Activated T-cell treated with anti-CD3 and anti-CD28 coated beads for 48 hours (primary cell): ENCODE data around the gene RAB25.

ENCODE experiments used
- DNase-seq: peaks from one replicate; pipeline ENCODE4 v3.0.0-alpha.2; 2020; ENCODE audit warnings: low read depth

The RAB25 gene

DNA sequence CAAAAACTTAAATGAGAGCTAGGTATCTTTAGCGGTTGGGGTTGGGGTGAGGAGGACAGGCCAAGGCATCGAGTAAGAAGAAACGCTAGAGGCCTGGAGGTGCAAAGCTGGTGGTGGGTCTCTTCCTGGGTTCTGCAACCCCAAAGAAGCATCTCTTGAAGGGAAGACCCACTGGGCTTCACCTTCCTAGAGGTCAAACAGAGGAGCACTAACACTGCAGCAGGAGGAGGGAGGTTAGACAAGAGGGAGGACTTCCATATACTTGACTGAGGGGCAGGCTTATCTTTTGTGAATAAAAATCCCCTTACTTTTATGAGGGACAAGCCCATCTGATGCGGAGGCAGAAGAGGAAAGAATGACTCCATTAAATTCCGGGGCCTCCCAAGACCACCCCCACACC is 18.8 kb downstream of the RAB25 start:
- no peak for DNase-seq

DNA sequence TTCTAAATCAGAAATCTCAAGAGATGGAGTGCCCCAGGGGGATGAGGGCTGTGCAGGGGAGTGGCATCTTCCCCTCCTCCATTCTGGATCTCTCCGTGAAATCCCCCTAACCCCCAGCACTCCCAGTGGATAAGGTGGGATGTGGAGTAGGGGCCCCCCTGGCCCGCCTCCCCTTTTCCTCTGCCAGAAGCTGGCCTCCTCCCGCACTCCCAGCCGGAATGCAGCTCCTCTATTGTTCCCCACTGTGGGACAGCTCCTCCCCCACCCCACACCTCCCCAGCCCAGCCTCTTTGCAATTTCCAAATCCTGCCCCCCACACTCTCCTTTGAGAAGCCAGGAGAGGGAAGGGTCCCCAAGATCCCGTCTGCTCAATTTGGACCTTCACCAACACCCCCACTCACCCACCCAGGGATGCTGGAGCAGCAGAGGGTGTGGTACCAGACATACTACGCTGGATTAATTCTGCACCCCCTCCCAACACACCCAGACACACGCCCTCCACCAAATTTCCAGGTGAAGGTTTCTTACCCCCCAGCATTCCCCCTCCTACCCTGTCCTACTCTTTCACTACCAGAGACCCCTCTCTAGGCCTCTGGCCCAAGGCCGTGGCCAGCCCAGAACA is 19.4 kb downstream of the RAB25 start:
- DNase-seq: no peak

DNA sequence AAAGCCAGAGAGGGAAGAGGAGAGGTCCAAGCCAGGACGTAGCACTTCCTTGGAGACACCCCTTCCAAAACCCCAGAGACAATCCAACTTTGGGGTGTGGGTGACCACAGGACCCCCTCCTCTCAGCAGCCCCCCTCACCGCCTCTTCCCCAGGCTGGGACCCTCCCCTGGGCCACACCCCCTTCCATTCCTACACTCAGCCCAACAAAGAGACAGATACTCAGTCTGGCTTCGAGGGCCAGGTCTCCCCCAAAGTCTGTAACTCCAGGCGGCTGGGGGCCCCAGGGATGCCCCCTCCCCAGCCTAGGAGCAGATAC is 19.9 kb downstream of the RAB25 start:
- no peak for DNase-seq

DNA sequence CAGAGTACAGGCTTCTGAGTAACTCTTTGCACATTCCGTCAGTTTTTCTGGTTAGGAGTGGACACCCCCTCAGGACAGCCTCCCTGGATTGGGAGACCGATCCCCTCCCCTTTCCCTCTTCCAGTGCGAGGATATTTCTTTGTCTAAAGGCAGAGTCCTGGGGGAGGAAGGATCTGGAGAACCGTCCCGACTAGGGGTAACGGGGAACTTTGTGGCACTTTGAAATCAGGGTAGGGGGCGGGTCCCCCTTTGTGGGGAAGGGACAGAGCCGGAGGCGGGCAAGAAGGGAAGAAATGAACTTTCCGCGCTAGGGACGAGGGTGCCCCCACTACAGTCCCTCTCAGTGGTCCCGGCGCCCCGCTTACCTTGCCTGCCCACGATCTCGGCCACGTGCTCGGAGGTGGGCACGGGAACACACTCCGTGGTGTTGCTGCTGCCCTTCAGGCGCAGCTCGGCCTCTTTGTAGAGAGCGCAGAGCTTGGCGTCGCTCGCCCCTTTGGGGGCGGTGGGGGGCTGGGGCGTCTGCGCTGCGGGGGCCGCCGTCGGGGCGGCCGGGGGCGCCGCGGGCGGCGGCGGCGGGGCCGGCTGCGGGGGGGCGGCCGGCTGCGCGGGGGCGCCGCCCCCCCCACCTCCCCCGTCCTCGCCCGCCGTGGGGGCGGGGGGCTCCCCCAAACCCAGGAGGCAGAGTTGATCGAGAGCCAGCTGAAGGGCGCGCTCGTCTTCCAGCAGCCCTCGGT is 20.4 kb downstream of the RAB25 start:
- DNase-seq: no peak

DNA sequence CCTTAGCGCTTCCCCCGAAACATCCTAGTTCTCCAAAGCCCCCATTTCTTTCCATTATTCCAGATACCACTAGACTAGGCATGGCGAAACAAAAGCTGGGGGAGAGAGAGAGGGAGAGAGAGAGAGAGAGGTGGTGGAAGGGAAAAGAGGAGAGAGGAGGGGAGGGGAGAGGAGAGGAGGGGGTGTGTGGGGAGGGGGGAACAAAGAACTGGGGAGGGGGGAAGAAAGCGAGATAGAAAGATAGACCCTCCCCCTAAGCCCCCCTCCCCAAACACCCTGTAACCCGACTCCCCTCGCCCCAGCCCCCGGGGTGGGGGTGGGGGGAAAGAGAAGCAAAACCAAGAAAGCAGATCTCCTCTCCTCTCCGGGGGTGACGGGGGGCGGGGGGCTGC is 21.0 kb downstream of the RAB25 start:
- DNase-seq: no peak

DNA sequence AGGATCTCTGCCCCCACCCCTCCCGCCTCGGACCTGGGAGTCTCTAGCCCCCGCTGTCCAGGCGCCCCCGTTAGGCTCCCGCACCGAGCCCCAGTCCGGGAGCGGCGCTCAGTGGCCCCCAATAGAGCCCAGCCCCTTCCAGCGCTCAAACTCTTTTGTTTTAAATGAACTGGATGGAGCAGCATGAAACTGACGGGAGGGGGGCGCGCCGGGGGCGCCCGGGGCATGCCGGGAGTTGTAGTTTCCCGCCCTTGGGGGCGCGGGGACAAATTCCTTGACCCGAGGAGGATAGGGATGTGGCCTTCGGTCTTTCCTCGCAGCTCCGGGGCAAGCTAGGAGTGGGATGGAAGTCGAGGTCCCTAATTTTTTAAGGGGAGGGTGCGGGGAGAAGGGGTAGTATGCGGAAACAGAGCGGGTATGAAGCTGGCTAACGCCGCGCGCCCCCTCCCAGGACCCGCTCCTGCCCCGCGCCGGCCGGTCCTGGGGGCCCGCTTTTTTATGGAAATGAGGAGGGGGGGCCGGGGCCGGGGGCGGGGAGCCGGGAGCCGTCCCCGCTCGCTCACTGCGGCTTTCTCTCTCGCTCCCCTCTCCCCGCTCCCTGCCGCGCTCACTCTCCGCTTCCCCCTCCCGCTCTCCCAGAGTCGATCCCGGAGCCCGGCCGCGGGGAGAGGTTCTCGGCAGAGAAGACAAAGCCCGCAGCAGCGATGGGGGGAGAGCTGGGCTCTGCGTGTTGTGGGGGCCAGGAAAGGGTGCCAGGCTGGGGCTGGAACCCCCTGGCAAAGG is 21.5 kb downstream of the RAB25 start, which contains the start of gene MEX3A:
Gene MEX3A (minus strand): TSS at position 157 of the 783 bp plus-strand sequence. CDS start 467 bp downstream, outside the sequence.
- peak; percentile 52 for DNase-seq

DNA sequence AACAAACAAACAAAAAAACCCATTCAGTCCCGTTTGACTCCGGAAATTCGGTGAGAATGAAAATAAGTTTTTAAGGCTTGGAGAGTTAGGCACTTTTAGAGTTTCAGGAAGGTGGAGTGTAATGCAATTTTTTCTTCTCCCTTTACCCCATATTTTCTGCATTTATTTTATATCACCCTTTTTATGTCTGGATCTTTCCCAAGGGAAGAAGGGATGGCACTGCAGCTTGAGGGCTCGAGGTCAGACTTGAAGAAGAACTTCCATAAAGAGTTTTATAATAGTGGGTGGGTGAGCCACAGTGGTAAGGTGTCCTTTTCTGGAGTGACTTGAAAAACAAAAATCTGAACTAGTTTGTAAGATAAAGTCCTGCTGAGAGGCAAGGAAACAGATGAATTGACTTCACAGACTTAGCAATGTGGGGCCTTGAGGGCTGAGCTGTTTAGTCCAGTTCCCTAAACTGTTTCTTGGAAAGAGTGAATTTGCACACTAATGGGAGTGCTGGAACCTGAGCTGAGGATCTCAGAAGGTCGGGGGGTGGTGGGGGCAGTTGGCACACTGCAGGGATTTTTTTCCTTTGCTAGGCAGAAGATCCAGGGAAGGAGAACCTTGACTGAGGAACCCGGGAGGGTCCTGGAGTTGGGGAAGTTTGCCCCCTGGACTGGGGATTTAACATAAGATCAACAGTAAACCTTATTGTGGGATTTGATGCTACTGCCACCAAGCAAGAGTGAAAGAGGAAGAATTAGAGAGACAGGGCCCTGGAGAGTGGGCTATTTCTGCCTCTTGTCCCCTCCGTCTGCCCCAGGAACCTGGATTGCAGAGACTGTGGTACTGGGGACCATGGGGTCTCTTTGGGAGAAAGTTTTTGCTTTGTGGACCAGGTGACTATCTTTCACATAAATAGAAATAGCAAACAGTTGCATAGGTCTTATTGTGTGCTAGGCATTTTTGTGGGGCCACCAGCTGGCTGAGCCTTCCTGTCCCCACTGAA is 23.1 kb downstream of the RAB25 start:
- no peak for DNase-seq

DNA sequence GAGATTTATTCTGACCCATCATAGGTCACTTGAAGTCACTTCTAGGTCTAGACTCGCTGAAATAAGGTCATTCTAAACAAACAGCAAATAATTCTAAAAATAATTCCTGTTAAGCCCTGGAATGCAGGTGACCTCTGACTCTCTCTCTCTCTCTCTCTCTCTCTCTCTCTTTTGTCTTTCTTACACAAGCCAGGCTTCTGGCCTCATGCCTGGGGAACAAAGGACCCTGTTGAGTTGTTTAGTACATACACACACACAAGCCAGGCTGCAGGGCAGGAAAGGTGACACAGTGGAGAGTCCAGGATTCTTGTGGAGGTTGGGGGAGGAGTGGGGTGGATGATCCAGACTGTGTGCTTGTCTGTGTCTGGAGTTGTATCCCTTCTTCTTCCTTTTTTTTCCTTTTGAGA is 25.3 kb downstream of the RAB25 start:
- no peak for DNase-seq

DNA sequence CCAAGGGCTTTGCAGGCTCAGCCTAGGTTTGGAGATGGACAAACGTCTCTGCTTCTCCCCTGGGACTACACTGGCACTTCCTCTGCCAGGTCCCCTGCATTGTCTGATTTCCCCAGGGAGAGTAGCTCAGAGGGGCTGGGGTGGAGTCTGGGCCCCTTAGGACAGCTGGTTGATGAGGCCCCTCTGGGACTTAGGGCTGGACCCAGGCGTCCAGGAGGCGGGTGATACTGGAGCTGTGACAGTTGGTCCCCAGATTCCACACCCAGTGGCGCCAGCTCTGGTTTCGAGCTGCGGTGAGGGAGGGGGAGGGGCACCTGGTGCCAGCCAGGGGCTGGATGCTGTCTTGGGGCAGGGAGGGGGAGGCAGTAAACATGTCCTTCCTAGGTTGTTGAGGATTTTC is 28.7 kb downstream of the RAB25 start:
- no peak for DNase-seq

DNA sequence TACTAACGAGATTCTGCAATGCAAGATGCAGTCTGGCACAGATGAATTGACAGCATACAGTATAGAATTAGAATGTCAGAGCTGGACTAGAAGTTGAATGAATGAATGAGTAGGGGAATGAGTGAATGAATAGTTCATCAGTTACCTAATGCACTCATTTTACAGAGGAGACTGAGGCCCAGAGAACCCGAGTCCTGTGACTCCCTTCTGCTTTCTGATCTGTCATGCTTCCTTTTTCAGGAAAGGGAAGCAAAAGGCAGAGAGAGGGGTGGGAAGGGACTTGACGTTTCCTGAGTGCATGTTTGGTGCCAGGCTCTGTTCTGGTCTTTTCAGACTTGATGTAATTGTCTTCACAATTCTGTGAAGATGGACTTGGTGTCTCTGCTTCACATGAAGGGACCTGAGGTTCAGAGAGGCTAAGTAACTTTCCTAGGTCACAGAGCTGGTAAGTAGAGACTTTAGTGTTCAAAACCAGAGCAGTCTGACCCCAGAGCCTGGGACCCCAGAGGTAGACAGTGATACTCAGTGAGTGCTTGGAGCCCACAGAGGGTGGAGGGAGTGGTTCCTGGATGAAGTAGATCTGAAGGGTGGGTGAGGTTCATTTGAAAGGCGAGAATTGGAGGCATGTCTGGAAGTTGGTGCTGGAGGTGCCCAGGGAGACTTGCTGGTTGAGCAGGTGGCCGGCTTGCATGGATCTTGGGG is 29.3 kb downstream of the RAB25 start:
- no peak for DNase-seq

DNA sequence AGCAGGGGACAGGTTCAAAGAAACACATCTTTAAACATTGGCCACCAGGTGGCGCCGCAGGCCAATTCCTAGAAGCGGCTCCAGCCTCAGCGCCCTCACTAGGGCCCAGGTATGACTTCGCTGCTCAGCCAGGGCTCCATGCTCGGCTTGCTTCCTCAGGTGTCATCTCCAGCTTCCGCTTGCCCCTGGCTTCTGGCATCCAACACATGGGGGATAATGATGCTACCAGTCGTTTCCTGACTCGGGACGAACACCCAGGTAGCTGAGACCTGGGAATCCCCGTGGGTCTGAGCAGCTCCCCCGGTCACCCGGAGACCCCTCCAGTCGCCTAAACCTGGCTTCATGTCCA is 29.9 kb downstream of the RAB25 start:
- peak; percentile 85 for DNase-seq

DNA sequence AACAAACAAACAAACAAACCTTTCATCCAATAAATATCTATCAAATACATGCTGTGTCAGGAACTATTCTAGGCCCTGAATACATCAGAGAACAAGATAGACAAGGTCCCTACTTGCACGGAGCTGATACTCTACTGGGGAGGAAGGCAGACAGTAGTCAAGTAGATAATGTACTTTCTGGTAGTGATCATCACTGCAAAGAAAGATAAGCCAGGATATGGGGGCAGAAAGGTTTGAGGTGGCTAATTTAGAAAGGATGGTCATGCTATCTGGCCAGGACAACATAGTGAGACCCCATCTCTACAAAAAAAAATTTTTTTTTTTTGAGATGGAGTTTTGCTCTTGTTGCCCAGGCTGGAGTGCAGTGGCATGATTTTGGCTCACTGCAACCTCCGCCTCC is 30.6 kb downstream of the RAB25 start:
- no peak for DNase-seq

DNA sequence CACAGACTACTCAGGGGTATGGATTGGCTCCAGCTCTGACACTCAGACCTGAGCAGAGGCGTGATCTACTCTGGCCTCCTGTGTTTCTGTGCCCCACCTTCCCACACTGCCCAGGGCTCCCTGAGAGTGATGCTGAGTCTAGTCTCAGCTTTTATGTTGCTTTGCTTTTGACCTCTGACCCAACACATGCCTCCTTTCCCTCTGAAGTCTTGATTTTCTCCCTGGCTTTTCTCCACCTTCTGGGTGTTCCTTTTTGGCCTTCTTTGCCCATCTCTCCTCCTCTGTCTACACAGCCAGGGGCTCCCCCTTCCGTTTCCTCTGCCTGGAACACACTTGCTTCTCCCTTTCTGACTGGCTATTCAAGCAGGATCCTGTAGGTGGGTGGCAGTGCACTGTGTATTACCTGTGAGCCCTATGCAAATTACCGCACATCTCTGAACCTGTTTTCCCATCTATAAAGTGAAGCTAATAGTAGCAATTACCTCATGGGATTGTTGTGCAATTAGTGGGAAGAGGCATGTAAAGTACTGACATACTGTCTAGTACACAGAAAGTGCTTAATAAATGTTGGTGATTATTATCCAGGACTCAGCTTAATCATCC is 35.0 kb downstream of the RAB25 start:
- DNase-seq: no peak

DNA sequence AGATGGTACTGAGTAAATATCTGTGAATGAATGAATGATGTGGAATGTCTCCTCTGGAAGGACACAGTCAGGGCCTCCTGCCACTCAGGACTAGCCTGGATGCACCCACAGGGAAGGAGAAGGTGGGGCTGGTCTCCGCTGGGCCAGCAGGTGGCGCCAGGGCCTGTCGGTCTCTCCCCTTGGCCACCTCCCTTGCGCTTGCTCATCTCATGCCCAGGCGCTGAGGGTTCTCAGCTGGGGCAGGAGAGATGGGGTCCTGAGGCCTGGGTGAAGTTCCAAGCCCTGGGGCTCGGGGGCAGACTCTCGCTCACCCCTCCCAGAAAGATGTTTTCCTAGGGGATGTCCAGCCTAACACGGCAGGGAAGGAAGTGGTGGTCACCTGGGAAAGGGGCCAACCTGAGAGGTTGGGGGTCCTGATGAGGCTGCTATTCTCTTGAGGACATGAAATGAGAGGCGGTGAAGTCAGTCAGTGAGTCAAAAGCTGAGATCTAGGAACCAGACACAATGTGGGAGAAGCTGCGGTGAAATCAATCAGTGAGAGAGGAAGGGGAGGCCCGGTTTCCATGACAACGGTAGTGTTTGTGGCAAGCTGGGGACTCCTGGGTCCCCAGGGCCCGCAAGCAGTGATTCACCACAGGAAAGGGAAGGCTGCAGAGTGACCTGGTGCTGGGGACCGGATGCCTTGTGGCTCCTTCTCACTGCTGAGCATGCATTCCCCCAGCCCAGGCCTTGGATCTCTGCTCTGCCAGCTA is 35.9 kb downstream of the RAB25 start:
- peak; percentile 91 for DNase-seq

DNA sequence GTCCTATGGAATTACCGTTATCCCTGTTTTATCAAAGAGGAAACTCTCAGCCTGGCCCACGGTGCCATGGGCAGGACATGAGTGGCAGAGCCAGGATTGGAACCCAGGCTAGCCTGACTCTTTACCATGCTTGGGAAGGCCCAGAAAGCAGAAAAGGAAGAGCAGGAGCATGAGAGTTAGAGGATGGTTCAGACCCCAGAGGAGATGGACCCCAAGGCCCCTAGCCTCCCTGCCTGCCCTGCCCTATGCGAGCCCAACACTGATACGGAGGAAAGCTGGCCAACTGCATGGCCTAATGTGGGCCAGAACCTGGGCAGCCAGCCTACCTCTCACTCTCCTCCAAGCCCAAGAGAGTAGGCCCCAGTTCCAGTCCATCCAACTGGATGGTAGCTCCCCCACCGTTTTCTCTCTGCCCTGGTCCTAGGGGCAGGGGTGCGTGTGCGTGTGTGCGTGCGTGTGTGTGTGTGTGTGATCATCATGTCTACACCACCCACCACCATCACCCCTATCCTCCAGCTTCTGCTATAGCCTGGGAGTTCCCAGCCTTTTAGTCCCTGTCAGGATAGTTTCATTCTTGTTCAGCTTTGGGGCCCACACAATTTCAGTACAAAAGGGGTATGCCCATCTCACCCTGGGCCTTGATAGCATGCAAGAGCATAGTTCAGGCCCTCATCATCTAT is 36.7 kb downstream of the RAB25 start:
- DNase-seq: peak; percentile 50

DNA sequence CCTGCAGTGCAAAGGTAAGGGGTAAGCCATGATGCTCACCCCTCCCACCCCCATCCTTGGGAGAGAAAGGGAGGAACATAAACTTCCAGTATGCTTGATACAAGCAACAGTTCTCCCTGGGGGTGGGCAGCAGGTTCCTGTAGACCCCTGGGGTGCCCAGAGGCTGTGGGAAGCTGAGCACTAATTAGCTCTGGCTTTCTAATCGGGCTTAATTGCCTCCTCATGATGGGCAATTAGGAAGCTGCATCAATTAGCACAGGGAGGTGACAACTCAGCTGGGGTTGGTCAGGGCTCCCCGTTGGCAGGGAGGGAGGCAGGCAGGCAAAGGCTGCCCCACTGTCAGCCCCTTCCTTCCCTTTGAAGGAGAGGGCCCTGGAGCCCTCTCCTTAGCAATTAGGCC is 37.8 kb downstream of the RAB25 start:
- DNase-seq: no peak

DNA sequence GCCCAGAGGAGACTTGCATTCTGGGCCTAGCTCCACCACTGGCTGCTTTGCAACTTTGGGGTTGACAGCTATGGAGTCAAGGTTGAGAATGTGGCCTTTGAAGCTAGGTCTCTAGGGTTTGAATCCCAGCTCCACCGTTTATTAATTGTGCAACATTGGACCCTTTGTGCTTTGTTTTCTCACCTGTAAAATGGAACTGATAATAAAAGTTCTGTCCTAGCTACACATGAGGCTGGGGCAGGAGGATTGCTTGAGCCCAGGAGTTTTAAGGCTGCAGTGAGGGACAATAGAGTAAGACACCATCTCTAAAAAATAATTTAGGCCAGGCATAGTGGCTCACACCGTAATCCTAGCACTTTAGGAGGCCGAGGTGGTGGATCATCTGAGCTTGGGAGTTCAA is 38.3 kb downstream of the RAB25 start:
- DNase-seq: no peak

DNA sequence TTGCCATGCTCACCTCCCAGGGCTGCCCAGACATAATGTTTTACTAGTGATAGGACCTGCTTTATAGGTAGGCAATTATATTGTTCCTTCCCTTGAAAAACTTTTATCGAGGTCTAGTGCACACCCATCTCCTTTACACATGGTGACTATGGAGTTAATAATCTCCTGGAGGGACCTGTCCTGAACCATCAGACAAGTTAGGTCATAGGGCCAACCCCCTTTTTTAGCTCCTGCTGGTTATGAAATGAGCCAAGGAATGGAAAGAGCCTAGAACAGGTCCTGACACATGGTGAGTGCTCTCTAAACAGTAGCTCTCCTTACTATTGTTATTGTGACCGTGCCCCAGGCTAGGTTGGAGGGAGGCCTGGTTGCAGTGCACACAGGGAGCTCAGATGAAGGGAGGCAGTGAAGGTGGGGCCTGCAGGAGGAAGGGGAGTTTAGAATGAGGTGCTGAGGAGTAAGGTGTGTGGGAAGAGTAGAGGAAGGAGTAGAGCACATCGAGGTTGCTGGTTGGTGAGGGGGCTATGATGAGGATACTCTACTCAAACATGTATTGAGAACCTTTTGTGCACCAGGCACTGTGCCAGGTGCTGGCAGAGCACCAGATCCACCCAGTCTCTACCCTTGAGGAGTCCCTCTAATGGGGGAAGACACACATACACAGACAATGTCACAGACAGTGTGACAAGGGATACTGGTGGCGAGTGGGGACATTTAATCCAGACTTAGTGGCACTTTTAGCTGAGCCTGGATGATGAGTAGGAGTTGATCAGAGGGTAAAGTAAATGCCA is 39.4 kb downstream of the RAB25 start:
- DNase-seq: no peak

DNA sequence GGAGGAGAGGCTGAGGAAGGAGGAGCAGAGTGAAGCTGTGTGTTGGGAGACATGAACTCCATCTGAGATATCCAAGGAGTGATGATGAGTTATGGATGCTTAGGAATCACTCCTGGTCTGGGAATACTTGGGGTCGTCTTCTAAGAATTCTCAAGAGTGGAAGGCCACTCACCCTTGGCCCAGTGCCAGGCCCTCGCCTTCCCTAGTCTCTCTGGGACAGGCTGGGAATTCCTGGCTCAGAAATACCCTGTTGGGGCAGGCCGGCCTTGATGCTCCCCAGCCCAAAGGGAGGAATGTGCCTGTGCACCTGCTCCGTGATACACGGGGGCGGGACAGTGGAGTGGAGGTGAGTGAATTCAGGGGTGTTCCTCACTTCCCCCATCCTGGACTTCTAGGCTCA is 40.9 kb downstream of the RAB25 start:
- no peak for DNase-seq
